ENCODE data around the gene TMEM135.

Gene TMEM135

DNA sequence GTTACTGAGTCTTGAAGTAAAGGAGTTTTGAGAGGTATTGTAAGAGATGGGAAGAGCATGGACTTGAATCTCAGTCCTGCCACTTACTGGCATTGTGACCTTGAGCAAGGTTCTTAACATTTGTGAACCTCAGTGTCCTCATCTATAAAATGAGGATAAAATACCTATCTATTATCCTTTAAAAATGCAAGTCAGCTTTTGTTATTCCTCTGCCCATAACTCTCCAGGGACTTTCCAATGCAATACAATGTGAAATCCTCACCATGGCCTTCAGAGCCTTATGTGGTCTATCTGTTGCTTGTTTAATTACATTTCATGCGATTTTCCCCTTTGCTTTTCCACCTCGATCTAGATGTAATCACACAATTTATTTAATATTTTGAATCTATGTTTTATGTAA, 9.1 kb downstream of the TMEM135 start:
- H3K4me3 ChIP-seq (replicated peaks; ENCODE audit: low read depth, low read length), result no peak overlapping the region
- TF ChIP-seq CTCF (IDR thresholded peaks at IDR 0.05; ENCODE audit: low read length, missing control alignments), result no peak
- no peak for DNase-seq (ENCODE audit: low read depth)

DNA sequence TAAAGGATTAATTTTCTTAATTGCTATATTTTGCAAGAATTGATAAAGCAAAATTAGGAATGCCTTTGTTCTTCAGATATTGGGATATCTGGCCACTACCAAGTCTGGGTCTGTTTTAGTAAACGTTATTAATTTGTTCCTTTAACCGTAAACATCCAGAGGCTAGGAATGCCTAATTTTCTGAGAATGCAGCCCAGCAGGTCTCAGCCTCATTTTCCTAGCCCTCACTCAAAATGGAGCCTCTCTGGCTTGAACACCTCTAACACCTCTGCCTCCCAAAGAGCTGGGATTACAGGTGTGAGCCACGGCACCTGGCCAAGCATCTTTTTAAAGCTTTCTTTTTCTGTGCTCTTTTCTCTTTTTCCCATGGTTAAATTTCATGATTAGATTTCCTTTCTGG, 18.4 kb downstream of the TMEM135 start:
- no peak overlapping the region for H3K4me3 ChIP-seq (replicated peaks; ENCODE audit: low read depth, low read length)
- DNase-seq (ENCODE audit: low read depth), result no peak
- TF ChIP-seq CTCF (IDR thresholded peaks at IDR 0.05; ENCODE audit: low read length, missing control alignments), result no peak

DNA sequence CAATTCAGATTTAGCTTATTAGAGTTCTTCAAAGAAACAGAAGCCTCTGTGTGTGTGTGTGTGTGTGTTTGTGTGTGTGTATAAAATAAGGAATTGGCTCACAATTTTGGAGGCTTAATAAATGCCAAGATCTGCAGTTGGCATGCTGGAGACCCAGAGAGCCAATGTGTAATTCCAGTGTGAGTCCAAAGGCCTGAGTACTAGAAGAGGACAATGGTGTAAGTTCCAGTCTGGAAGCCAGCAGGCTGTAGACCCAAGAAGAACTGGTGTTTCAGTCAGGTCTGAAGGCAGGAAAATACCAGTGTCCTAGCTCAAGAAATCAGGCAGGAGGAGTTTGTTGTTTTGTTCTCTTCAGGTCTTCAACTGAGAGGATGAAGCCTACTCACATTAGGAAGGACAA, 20.0 kb downstream of the TMEM135 start:
- no peak for TF ChIP-seq CTCF (IDR thresholded peaks at IDR 0.05; ENCODE audit: low read length, missing control alignments)

GRCh38 chr11:87059596-87060390, 22.1 kb downstream of the TMEM135 start:
- no peak for DNase-seq (ENCODE audit: low read depth)
- no peak for TF ChIP-seq CTCF (IDR thresholded peaks at IDR 0.05; ENCODE audit: low read length, missing control alignments)
- H3K4me3 ChIP-seq (replicated peaks; ENCODE audit: low read depth, low read length), result no peak overlapping the region

More for the DNA sequence above, 20.0 kb downstream of the TMEM135 start:
- no peak overlapping the region for H3K4me3 ChIP-seq (replicated peaks; ENCODE audit: low read depth, low read length)
- no peak for DNase-seq (ENCODE audit: low read depth)

- no peak for TF ChIP-seq CTCF (IDR thresholded peaks at IDR 0.05; ENCODE audit: low read length, missing control alignments)
- no peak overlapping the region for H3K4me3 ChIP-seq (replicated peaks; ENCODE audit: low read depth, low read length)
- DNase-seq (ENCODE audit: low read depth), result no peak
These were observed 24.0 kb downstream of the TMEM135 start for GRCh38 chr11:87061766-87062165.

GRCh38 chr11:87063982-87064381, 26.2 kb downstream of the TMEM135 start:
- H3K4me3 ChIP-seq (replicated peaks; ENCODE audit: low read depth, low read length), result no peak overlapping the region
- DNase-seq (ENCODE audit: low read depth), result peak; percentile 19
- TF ChIP-seq CTCF (IDR thresholded peaks at IDR 0.05; ENCODE audit: low read length, missing control alignments), result no peak

DNA sequence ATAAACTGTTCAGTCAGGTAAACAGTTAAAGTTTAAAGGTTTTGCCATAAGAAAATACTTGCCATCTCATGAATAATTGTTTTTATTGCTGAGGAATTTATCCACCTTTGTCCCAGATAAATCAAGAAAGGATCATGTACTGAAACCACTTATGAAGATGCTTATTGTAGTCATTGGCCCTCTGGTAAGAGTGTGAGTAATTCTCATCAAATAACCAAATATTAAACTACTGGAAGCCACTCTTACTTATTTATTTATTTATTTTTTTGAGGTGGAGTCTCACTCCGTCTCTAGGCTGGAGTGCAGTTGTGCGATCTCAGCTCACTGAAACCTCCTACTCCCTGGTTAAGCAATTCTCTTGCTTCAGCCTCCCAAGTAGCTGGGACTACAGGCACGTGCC, 35.1 kb downstream of the TMEM135 start:
- DNase-seq (ENCODE audit: low read depth), result no peak
- no peak overlapping the region for H3K4me3 ChIP-seq (replicated peaks; ENCODE audit: low read depth, low read length)
- no peak for TF ChIP-seq CTCF (IDR thresholded peaks at IDR 0.05; ENCODE audit: low read length, missing control alignments)
